ENCODE measurements around the gene TOMM7. TPM values are rescaled to one million over a fixed set of nuclear protein-coding genes. Genes with fewer than 3 reads are reported as not detected.

Gene TOMM7
- total and polyA plus RNA-seq, 9 of the 15 experiments (the other 6 are each of a cell fraction or from before 2014, with no cell fraction given): 283 to 1,717 (median 638) TPM

DNA sequence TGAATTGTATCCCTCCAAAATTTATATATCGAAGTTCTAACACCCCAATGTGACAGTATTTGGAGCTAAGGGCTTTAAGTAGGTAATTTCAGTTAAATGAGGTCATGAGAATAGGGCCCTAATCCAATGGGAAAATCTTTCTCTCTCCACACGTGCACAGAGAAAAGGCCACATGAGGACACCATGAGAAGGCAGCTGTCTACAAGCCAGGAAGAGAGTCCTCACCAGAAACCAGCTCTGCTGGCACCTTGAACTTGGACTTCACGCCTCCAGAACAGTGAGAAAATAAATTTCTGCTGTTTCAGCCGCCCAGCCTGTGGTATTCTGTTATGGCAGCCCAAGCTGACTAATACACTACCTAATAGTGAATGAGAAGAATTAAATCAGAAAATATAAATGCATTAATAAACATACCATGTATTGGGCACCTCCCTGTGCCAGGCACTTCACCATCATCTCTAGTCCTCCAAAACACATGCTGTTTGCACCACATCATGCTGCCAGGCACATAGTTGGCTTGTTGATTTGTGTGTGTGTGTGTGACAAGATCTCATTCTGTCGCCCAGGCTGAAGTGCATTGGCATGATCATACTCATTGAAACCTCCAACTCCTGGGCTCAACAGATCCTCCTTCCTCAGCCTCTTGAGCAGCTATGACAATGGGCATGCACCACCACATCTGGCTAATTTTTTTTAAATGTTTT lies 9.1 kb upstream of the TOMM7 start:
- POLR2A ChIA-PET: interaction anchor here (1.7 kb wide), 1 partner anchor 9 kb away, joined by 7 read pairs; the partner anchor contains the start of gene TOMM7
- DNase-seq (ENCODE audit: extremely low read depth in 1 of 4, low spot score in 3 of 4) (no peak), ATAC-seq (peak; percentile 23; the same call in 2 of the 3 replicates), FAIRE-seq (no peak)
- BruUV-seq (replicated peaks): no TSS peak
- H3K4me1 ChIP-seq (replicated peaks in 1 of 2; ENCODE audit: control insufficient read depth in 2 of 2, insufficient read depth in 2 of 2, low read length in 2 of 2): peaks cover 2 to 3% of the 10 kb centered on the region in 2 experiments; a peak in 2 of 5 replicates
- WGBS (ENCODE audit: insufficient coverage, low coverage, missing lambda C conversion rate): 45% methylated on average over 5 of the region's 5 CpGs
- H3K9me3 ChIP-seq (replicated peaks; ENCODE audit: control insufficient read depth, insufficient read depth, low read depth, low read length): no peaks in the 10 kb centered on the region
- CTCF ChIA-PET (ENCODE audit: low intra/inter-chr PET ratio): no interaction called here
- H2AFZ ChIP-seq (ENCODE audit: low read depth, low read length): peak overlapping the region; percentile 38
- intact Hi-C loops (cut with micrococcal nuclease) (no loop called here), in situ Hi-C loops (cut with MboI) (no loop called here)
- no peaks in the 10 kb centered on the region for H3K9me1 ChIP-seq (ENCODE audit: control insufficient read depth, insufficient read depth, low read length)
- no peak overlapping the region for H3K9ac ChIP-seq (ENCODE audit: insufficient read depth in 1 of 2, low read depth in 2 of 2, low read length in 2 of 2)
- H3K79me2 ChIP-seq (ENCODE audit: control insufficient read depth, insufficient read depth, low read length): no peaks in the 10 kb centered on the region
- H3K4me3 ChIP-seq: no peak overlapping the region
- H3K27ac ChIP-seq (ENCODE audit: extremely low read depth, low read depth, low read length): no peak overlapping the region
- H3K36me3 ChIP-seq (ENCODE audit: control insufficient read depth, insufficient read depth, low read length): no peaks in the 10 kb centered on the region
- no peak overlapping the region for H3K4me2 ChIP-seq (ENCODE audit: insufficient read depth, low read length)
- H3K27me3 ChIP-seq (ENCODE audit: control insufficient read depth in 2 of 2, insufficient read depth in 2 of 2, low read length in 2 of 2): no peaks in the 10 kb centered on the region
- H4K20me1 ChIP-seq (replicated peaks; ENCODE audit: control insufficient read depth, insufficient read depth, low read length): no peaks in the 10 kb centered on the region
- TF ChIP-seq L3MBTL2 (IDR thresholded peaks at IDR 0.05) (peak; percentile 56), ZNF717 (CRISPR knock-in tag; IDR thresholded peaks at IDR 0.05) (no peak), JUND (IDR thresholded peaks at IDR 0.05; ENCODE audit: borderline replicate concordance, low read depth, low read length) (no peak), JUND (tag; IDR thresholded peaks at IDR 0.05; ENCODE audit: borderline replicate concordance, low read depth, low read length) (0 out of 3 replicates have a peak, but pooled peaks have one; percentile 21), BHLHE40 (IDR thresholded peaks at IDR 0.05; ENCODE audit: low read length) (peak; percentile 81), KLF16 (IDR thresholded peaks at IDR 0.05) (no peak), ZNF644 (tag; IDR thresholded peaks at IDR 0.05; ENCODE audit: low read depth) (no peak)
- TF ChIP-seq, protein P1, sequence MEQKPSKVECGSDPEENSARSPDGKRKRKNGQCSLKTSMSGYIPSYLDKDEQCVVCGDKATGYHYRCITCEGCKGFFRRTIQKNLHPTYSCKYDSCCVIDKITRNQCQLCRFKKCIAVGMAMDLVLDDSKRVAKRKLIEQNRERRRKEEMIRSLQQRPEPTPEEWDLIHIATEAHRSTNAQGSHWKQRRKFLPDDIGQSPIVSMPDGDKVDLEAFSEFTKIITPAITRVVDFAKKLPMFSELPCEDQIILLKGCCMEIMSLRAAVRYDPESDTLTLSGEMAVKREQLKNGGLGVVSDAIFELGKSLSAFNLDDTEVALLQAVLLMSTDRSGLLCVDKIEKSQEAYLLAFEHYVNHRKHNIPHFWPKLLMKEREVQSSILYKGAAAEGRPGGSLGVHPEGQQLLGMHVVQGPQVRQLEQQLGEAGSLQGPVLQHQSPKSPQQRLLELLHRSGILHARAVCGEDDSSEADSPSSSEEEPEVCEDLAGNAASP (IDR thresholded peaks at IDR 0.05): 0 out of 2 replicates have a peak, but pooled peaks have one; percentile 17
- TF ChIP-seq, protein P2, sequence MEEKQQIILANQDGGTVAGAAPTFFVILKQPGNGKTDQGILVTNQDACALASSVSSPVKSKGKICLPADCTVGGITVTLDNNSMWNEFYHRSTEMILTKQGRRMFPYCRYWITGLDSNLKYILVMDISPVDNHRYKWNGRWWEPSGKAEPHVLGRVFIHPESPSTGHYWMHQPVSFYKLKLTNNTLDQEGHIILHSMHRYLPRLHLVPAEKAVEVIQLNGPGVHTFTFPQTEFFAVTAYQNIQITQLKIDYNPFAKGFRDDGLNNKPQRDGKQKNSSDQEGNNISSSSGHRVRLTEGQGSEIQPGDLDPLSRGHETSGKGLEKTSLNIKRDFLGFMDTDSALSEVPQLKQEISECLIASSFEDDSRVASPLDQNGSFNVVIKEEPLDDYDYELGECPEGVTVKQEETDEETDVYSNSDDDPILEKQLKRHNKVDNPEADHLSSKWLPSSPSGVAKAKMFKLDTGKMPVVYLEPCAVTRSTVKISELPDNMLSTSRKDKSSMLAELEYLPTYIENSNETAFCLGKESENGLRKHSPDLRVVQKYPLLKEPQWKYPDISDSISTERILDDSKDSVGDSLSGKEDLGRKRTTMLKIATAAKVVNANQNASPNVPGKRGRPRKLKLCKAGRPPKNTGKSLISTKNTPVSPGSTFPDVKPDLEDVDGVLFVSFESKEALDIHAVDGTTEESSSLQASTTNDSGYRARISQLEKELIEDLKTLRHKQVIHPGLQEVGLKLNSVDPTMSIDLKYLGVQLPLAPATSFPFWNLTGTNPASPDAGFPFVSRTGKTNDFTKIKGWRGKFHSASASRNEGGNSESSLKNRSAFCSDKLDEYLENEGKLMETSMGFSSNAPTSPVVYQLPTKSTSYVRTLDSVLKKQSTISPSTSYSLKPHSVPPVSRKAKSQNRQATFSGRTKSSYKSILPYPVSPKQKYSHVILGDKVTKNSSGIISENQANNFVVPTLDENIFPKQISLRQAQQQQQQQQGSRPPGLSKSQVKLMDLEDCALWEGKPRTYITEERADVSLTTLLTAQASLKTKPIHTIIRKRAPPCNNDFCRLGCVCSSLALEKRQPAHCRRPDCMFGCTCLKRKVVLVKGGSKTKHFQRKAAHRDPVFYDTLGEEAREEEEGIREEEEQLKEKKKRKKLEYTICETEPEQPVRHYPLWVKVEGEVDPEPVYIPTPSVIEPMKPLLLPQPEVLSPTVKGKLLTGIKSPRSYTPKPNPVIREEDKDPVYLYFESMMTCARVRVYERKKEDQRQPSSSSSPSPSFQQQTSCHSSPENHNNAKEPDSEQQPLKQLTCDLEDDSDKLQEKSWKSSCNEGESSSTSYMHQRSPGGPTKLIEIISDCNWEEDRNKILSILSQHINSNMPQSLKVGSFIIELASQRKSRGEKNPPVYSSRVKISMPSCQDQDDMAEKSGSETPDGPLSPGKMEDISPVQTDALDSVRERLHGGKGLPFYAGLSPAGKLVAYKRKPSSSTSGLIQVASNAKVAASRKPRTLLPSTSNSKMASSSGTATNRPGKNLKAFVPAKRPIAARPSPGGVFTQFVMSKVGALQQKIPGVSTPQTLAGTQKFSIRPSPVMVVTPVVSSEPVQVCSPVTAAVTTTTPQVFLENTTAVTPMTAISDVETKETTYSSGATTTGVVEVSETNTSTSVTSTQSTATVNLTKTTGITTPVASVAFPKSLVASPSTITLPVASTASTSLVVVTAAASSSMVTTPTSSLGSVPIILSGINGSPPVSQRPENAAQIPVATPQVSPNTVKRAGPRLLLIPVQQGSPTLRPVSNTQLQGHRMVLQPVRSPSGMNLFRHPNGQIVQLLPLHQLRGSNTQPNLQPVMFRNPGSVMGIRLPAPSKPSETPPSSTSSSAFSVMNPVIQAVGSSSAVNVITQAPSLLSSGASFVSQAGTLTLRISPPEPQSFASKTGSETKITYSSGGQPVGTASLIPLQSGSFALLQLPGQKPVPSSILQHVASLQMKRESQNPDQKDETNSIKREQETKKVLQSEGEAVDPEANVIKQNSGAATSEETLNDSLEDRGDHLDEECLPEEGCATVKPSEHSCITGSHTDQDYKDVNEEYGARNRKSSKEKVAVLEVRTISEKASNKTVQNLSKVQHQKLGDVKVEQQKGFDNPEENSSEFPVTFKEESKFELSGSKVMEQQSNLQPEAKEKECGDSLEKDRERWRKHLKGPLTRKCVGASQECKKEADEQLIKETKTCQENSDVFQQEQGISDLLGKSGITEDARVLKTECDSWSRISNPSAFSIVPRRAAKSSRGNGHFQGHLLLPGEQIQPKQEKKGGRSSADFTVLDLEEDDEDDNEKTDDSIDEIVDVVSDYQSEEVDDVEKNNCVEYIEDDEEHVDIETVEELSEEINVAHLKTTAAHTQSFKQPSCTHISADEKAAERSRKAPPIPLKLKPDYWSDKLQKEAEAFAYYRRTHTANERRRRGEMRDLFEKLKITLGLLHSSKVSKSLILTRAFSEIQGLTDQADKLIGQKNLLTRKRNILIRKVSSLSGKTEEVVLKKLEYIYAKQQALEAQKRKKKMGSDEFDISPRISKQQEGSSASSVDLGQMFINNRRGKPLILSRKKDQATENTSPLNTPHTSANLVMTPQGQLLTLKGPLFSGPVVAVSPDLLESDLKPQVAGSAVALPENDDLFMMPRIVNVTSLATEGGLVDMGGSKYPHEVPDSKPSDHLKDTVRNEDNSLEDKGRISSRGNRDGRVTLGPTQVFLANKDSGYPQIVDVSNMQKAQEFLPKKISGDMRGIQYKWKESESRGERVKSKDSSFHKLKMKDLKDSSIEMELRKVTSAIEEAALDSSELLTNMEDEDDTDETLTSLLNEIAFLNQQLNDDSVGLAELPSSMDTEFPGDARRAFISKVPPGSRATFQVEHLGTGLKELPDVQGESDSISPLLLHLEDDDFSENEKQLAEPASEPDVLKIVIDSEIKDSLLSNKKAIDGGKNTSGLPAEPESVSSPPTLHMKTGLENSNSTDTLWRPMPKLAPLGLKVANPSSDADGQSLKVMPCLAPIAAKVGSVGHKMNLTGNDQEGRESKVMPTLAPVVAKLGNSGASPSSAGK (IDR thresholded peaks at IDR 0.05): peak; percentile 52

Data from K562 (cell line).